Endodermal cell (in vitro differentiated cells): Measurements from ENCODE around the gene UBE2K. TPM values are rescaled to one million over a fixed set of nuclear protein-coding genes. Genes with fewer than 3 reads are reported as not detected.

ENCODE experiments used
- DNase-seq: peaks from one replicate; pipeline ENCODE4 v3.0.0-alpha.2; 2017
- H3K27ac ChIP-seq: 2 replicates; pipeline ENCODE4 v1.5.1; 2013; ENCODE audit warnings: mild to moderate bottlenecking, low read depth, low read length, moderate library complexity
- H3K27me3 ChIP-seq: 2 replicates; pipeline ENCODE4 v1.6.1; 2013; ENCODE audit warnings: mild to moderate bottlenecking, low read length, moderate library complexity; ENCODE audit not compliant: insufficient read depth, control insufficient read depth, poor library complexity, severe bottlenecking
- H3K36me3 ChIP-seq: 2 replicates; pipeline ENCODE4 v1.7.0; 2013; ENCODE audit warnings: mild to moderate bottlenecking, low read length, moderate library complexity; ENCODE audit not compliant: control insufficient read depth, insufficient read depth
- H3K4me1 ChIP-seq: one replicate; pipeline ENCODE4 v1.7.0; 2013; ENCODE audit warnings: low read length; ENCODE audit not compliant: control insufficient read depth, insufficient read depth
- H3K4me3 ChIP-seq: 2 replicates; pipeline ENCODE4 v1.5.1; 2013; ENCODE audit warnings: mild to moderate bottlenecking, low read length, moderate library complexity
- H3K9ac ChIP-seq: 2 replicates; pipeline ENCODE4 v1.6.1; 2013; ENCODE audit warnings: mild to moderate bottlenecking, low read length, moderate library complexity; ENCODE audit not compliant: poor library complexity, severe bottlenecking; ENCODE audit errors: extremely low read depth
- H3K9me3 ChIP-seq: 2 replicates; pipeline ENCODE4 v1.6.1; 2013; ENCODE audit warnings: mild to moderate bottlenecking, low read length, moderate library complexity; ENCODE audit not compliant: control insufficient read depth
- H3K27ac Mint-ChIP-seq: 2 replicates; pipeline ENCODE4 v1.8.0; 2020; ENCODE audit warnings: mixed read lengths
- H3K27me3 Mint-ChIP-seq: 2 replicates; pipeline ENCODE4 v1.8.0; 2021; ENCODE audit warnings: mild to moderate bottlenecking, mixed read lengths; ENCODE audit not compliant: insufficient read depth
- H3K36me3 Mint-ChIP-seq: 2 replicates; pipeline ENCODE4 v1.8.0; 2020; ENCODE audit warnings: low read depth, mixed read lengths
- H3K4me1 Mint-ChIP-seq: 2 replicates; pipeline ENCODE4 v1.8.0; 2020; ENCODE audit warnings: mixed read lengths
- H3K4me3 Mint-ChIP-seq: 2 replicates; pipeline ENCODE4 v1.8.0; 2020; ENCODE audit warnings: mild to moderate bottlenecking, moderate library complexity, mixed read lengths
- H3K9me3 Mint-ChIP-seq: 2 replicates; pipeline ENCODE4 v1.8.0; 2020; ENCODE audit warnings: mild to moderate bottlenecking, mixed read lengths
- WGBS, 2 experiments: methylation state at CpG; one replicate each; pipeline versions ENCODE4 v1.1.5 to v1.1.7; 2013; ENCODE audit warnings: missing lambda C conversion rate in 2 of 2, mixed read lengths in 1 of 2; ENCODE audit not compliant: insufficient coverage in 1 of 2, insufficient read length in 1 of 2; 5-methylcytosine and 5-hydroxymethylcytosine counted together
- total RNA-seq, 2 donors: library from RNA; stranded (reverse); fragmentation: NEBNext Ultra II Directional in 1 of 2; extraction: Animal tissue kit (Norgen Biotek cat#: 25700) in 1 of 2; gene quantifications; 2 replicates in 1 of 2; 3 replicates in 1 of 2; pipeline ENCODE4 v1.2.1, GENCODE V29; 2021
- TF ChIP-seq, protein P1 (sequence below): fragments of 200-600 bp; sonication (generic); conservative IDR thresholded peaks from 2 replicates; pipeline ENCODE4 v1.5.0; 2021; ENCODE audit warnings: antibody characterized with exemption, mild to moderate bottlenecking

The UBE2K gene
- total RNA-seq, 2 donors from 2014 or later = 139 to 143 TPM

DNA sequence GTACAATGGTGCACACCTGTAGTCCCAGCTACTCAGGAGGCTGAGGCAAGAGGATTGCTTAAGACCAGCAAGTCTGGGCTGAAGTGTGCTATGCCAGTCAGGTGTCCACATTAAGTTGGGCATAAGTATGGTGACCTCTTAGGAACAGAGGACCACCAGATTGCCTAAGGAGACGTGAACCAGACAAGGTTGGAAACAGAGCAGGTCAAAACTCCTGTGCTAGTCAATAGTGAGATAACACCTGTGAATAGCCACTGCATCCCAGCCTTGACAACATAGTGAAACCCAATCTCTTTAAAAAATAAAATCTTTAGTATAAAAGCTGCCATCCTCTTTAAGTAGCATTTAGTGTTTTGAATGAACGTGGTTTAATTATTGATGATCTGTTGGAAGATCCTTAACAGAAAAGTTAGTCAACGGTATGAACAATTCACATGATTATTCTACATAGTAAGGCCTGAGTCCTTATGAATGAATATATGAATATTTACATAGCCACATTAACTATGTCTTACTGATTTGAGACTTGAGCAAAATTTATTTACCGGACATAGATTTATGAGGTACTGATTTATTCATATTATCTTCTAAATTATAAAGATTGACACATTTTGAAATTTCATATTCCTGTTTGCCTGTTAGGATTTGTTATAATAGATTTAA is 63.2 kb downstream of the UBE2K start:
- H3K36me3 ChIP-seq = peaks cover 77% of the 10 kb centered on the region
- no peak overlapping the region for H3K4me3 Mint-ChIP-seq
- H3K9ac ChIP-seq = no peak overlapping the region
- H3K4me3 ChIP-seq = no peak overlapping the region
- H3K27ac ChIP-seq = no peak overlapping the region
- H3K4me1 Mint-ChIP-seq = no peaks in the 10 kb centered on the region
- H3K27me3 Mint-ChIP-seq = no peaks in the 10 kb centered on the region
- 83 to 98% methylated on average over 1 to 3 of the region's 4 CpGs for WGBS, 2 experiments
- no peak for DNase-seq
- H3K9me3 Mint-ChIP-seq = no peaks in the 10 kb centered on the region
- no peaks in the 10 kb centered on the region for H3K27me3 ChIP-seq
- H3K4me1 ChIP-seq = no peaks in the 10 kb centered on the region
- peaks cover 72% of the 10 kb centered on the region for H3K36me3 Mint-ChIP-seq
- TF ChIP-seq, protein P1, sequence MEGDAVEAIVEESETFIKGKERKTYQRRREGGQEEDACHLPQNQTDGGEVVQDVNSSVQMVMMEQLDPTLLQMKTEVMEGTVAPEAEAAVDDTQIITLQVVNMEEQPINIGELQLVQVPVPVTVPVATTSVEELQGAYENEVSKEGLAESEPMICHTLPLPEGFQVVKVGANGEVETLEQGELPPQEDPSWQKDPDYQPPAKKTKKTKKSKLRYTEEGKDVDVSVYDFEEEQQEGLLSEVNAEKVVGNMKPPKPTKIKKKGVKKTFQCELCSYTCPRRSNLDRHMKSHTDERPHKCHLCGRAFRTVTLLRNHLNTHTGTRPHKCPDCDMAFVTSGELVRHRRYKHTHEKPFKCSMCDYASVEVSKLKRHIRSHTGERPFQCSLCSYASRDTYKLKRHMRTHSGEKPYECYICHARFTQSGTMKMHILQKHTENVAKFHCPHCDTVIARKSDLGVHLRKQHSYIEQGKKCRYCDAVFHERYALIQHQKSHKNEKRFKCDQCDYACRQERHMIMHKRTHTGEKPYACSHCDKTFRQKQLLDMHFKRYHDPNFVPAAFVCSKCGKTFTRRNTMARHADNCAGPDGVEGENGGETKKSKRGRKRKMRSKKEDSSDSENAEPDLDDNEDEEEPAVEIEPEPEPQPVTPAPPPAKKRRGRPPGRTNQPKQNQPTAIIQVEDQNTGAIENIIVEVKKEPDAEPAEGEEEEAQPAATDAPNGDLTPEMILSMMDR = no peak
- H3K9me3 ChIP-seq = peaks cover 7% of the 10 kb centered on the region
- H3K27ac Mint-ChIP-seq = no peak overlapping the region

DNA sequence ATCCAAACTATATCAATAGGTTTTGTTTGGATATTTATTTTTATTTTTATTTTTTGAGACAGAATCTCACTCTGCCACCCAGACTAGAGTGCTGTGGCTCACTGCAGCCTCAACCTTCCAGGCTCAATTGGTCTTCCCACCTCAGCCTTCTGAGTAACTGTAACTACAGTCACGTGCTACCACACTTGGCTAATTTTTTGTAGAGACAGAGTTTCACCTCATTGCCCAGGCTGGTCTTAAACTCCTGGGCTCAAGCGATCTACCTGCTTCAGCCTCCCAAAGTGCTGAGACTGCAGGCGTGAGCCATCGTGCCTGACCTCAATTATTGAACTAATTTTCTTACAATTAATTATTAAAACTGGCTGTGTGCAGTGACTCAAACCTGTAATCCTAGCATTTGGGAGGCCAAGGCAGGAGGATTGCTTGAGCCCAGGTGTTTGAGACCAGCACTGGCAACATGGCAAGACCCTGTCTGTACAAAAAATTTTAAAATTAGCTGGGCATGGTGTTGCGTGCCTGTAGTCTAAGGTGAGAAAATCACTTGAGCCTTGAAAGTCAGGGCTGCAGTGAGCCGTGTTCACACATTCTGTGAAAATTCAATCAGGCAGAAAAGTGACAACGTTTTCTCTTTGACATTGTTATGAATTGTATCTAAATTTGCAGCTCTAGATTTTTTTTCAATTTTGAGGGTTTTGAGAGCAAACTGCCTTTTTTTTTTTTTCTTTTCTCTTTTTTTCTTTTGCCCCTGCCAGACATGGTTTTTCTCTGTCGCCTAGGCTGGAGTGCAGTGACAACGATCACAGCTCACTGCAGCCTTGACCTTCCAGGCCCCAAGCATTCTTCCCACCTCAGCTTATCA is 66.0 kb downstream of the UBE2K start:
- Mint-ChIP-seq H3K9me3 (no peaks in the 10 kb centered on the region), H3K4me3 (no peak overlapping the region), H3K27ac (no peak overlapping the region), H3K36me3 (peaks cover 66% of the 10 kb centered on the region), H3K27me3 (no peaks in the 10 kb centered on the region), H3K4me1 (no peaks in the 10 kb centered on the region)
- WGBS, 2 experiments = 93 to 95% methylated on average over 8 to 9 of the region's 9 CpGs
- Histone ChIP-seq H3K27me3 (no peaks in the 10 kb centered on the region), H3K4me3 (no peak overlapping the region), H3K9me3 (peaks cover 9% of the 10 kb centered on the region), H3K4me1 (no peaks in the 10 kb centered on the region), H3K9ac (no peak overlapping the region), H3K36me3 (peaks cover 82% of the 10 kb centered on the region), H3K27ac (no peak overlapping the region)
- no peak for DNase-seq
- TF ChIP-seq, protein P1 = no peak

DNA sequence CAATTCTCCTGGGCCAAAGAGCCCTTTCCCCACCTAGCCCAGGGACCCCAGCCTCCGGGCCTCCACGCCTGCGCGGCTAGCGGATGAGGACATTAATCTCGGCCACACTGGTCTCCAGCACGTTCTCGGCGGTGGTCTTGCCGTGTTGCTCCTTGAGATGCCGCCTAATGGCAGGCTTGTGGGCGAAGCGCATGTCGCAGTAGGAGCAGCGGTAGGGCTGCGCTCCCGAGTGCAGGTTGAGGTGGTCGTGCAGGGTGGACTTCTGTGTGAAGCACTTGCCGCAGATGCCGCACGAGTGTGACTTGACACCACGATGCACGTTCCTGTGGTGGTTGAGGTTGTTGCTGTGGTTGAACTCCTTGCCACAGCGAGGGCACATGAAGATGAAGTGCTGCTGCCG is 72.1 kb downstream of the UBE2K start:
- Mint-ChIP-seq H3K4me3 (no peak overlapping the region), H3K27me3 (no peaks in the 10 kb centered on the region), H3K36me3 (peaks cover 61% of the 10 kb centered on the region), H3K9me3 (no peaks in the 10 kb centered on the region), H3K27ac (no peak overlapping the region), H3K4me1 (no peaks in the 10 kb centered on the region)
- DNase-seq = no peak
- H3K4me1 ChIP-seq = no peaks in the 10 kb centered on the region
- H3K36me3 ChIP-seq = peaks cover 56% of the 10 kb centered on the region
- no peak overlapping the region for H3K4me3 ChIP-seq
- 95 to 96% methylated on average over 14 to 25 of the region's 25 CpGs for WGBS, 2 experiments
- H3K27me3 ChIP-seq = no peaks in the 10 kb centered on the region
- no peak overlapping the region for H3K27ac ChIP-seq
- TF ChIP-seq, protein P1 = no peak
- no peak overlapping the region for H3K9ac ChIP-seq
- H3K9me3 ChIP-seq = peaks cover 9% of the 10 kb centered on the region
